ENCODE data around the gene CLPSL2.

The CLPSL2 gene

DNA sequence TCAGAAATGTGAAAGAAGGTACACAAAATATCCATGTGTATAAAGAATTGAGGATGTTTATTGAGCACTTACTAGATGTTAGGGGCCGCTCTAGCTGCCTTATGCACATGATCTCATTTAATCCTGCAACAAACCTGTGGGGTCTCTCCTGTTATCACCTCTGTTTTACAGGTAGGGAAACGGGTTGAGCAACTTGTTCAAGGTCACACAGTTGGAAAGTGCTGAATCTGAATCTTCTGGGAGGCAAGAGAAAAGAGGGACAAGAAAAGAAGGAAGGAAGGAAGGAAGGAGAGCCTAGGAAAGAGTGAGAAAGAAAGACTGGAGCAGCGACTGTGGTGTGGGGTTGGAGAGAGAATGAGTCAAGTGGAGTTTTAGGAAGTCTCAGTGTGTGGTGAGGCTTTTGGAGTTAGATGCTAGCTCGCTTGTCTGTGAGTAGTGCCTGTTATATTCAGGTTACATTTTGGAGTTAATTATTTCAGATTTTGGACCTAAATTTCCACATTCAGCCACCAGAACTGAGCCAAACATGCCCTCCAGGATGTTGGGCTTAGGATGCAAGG, 12.1 kb downstream of the CLPSL2 start:
- DNase-seq = no peak

- no peak for DNase-seq
Observed at GRCh38 chr6:35790683-35791082, 14.3 kb downstream of the CLPSL2 start.

GRCh38 chr6:35794536-35795452, 18.4 kb downstream of the CLPSL2 start:
- no peak for DNase-seq

GRCh38 chr6:35795453-35796071, 19.2 kb downstream of the CLPSL2 start:
- DNase-seq = no peak

GRCh38 chr6:35796236-35796635, 19.8 kb downstream of the CLPSL2 start:
- no peak for DNase-seq

GRCh38 chr6:35797837-35798526, 21.6 kb downstream of the CLPSL2 start:
- DNase-seq = no peak

DNA sequence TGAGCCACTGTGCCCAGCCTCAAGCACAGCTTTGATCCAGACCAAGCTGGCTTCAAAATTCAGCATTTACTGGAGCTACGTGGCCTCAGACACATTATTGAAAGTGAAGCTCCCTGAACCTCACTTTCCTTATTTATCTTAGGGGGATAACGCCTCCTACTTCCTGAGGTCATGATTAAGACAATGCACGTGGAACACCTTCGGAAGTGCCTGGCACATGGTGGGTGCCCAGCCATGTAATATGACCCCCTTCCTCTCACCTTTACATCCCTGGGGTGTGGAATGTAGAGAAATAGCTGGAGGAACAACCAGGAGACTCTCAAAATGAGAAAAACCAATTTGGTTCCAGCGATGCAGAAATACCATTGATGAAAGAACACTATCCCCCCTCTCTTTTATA, 22.3 kb downstream of the CLPSL2 start:
- DNase-seq = no peak

GRCh38 chr6:35801148-35801547, 24.8 kb downstream of the CLPSL2 start:
- no peak for DNase-seq

DNA sequence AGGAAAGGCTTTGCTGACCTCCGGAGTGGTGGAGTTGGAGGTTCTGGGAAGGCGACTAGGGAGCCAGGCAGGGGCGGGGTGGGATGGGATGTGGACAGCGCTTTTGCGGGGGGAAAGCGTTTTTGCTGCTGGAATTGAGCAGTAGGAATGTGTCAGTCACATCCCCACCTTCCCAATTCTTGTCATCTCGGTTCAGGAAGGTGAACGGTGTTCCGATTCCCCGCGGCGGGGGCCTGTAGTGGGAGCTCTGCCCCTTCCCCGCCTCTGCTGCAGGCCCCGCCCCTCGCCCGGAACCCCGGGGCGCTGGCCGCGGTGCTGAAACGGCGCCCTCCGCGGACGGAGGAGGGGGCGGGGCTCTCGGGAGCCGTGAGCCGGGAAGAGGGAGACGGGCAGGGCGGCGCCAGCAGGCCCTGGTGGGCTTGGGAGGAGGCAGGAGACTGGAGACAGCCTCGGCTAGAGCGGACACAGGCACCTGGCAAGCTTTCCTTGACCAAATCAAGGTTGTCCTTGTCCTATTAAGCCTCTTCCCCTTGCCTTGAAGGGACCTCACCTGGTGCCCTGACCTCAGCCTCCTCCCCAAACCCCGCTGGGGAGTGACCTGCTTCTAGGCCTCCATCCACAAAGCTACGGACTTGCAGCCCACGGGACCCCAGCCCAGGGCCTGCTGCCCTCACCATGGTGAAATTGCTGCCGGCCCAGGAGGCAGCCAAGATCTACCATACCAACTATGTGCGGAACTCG, 28.8 kb downstream of the CLPSL2 start, which contains the start of gene LHFPL5:
TSS of gene LHFPL5 (plus strand) at position 357 of the 741 bp plus-strand sequence. CDS start at position 676, 319 bp downstream.
- no peak for DNase-seq

DNA sequence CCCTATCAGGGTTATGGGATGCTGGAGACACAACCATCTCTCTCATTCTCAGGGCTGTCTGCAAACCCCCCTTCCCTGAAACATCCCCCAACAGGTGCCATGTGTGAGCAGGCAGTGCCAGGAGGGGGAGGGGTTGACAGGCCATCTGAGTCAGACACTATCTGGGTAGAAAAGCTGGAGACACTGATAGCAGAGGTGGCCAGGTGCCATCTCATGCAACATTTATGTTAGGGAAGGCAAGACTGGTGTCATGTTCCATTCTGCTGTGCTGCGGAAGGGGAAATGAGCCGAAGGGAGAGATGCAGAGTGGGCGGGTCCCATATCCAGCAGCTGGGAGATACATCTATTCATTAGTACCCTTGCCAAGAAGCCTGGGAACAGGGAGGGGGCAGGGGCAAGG, 32.3 kb downstream of the CLPSL2 start:
- no peak for DNase-seq

GRCh38 chr6:35809809-35810208, 33.4 kb downstream of the CLPSL2 start:
- no peak for DNase-seq

DNA sequence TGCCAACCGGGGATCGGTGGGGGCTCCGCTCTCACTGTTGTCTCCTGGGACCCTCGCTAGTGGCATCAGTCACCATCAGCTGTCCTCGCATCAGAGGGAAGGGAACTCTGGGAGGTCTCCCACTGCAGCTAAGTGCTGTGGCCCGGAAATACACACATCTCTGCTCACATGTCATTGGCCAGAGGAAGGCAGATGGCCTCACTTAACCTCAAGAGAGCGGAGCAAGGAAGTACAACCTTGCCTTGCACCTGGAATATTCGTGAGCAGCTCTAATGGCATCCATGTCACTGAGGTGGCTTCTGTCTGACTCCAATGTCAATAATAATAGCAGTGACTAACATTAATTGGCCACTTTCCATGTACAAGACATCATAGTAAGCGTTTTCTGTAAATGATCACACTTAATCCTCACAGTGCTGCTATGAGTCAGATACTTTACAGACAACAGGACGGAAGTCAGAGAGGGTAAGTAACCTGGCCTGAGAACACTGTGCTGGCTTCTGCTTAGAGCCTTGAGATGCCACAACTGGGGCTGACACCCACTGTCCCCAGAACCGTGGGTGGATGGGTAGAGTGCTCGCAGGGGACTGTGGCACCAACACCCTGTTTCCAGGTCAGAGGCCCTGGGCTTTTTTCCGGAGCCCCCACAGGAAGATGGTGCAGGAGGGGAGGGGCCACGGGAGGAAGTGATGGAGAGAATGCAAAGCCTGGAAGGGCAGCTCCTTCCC, 34.7 kb downstream of the CLPSL2 start:
- no peak for DNase-seq

DNA sequence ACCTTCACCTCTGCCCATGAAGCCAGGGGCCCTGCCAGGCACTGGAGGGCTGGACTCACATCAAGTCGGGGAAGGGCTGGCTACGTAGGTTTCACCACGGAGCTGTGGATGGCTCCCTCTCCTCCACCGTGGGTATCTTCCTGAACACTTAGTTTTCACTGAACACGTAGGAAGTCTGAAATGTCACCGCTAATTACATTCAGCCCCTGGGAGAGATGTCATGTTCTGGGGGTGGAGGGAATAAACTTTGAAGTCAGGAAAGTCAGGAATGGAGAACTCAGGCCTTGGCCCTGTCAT, 35.2 kb downstream of the CLPSL2 start:
- DNase-seq = no peak

DNA sequence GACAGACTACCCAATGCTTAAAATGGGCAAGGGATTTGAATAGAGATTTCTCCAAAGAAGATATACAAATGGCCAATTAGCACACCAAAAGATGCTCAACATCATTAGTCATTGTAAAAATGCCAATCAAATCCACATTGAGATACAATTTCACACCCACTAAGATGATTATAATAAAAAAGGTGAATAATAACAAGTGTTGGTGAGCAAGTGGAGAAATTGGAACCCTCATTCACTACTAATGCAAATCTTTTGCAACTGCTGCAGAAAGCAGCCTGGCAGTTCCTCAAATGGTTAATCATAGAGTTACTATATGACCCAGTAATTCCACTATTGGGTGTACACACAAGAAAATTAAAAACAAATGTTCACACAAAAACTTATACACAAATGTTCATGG, 41.1 kb downstream of the CLPSL2 start:
- no peak for DNase-seq

DNA sequence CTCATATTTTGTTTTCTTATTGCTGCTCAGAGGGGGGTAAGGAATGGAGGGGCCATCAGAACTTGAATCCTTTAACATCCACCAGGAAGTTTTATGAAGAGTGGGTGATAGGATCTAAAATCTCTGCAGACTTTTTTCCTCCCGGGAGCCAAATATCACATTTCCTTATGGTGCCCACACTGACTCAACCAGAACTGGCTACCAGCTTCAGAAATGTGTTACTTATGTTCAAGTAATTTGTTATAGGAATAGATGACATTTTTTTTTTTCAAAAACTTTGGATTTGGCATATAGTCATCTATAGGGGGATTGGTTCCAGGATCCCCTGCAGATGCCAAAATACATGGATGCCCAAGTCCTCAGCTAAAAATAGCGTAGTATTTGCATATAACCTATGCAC, 47.2 kb downstream of the CLPSL2 start:
- DNase-seq = no peak

DNA sequence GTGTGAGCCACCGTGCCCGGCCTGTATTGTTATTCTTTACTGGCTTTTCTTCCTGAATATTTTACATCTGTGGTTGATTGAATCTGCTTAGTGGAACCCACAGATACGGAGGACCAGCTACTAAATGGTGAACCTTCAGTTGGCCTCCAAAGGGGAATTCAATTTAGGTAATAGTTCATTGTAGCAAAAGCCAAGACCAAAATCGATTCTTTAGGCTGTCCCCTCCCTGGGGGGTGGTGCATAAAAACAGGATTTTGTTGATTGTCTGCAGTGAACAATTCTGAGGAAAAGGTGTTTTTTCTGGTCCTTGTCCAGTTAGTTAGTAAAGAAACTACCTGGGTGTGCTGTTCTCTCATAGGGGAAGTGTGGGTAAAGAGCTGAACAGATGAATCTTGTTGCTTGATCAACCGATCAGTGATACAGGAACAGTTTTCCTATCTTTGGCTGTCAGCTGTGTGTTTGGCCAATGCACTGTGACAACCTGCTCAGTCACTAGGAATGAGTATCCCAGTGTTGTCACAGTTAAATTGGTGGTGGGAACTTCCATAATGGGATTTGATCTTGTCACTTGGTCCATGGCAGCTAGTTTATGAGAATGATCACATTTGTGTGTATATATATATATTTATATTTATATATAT, 48.3 kb downstream of the CLPSL2 start:
- DNase-seq = no peak
